GM18858 (cell line): ENCODE results near the gene C13orf42.

Source experiments
- ATAC-seq: cut with Tn5 transposase; IDR thresholded peaks from one replicate; pipeline ENCODE4 v1.9.1; 2021; ENCODE audit not compliant: unreplicated experiment

The C13orf42 gene

GRCh38 chr13:51067210-51067701 is 43.8 kb downstream of the C13orf42 start:
- no peak for ATAC-seq

- no peak for ATAC-seq
Observed at GRCh38 chr13:51066091-51066831, 44.8 kb downstream of the C13orf42 start.

GRCh38 chr13:51065372-51066090 is 45.5 kb downstream of the C13orf42 start:
- no peak for ATAC-seq

GRCh38 chr13:51064753-51065152 is 46.3 kb downstream of the C13orf42 start:
- no peak for ATAC-seq

- ATAC-seq, result no peak
Observed at GRCh38 chr13:51063909-51064308, 47.2 kb downstream of the C13orf42 start.

GRCh38 chr13:51058461-51059167 is 52.5 kb downstream of the C13orf42 start:
- ATAC-seq, result no peak

- no peak for ATAC-seq
Observed at GRCh38 chr13:51057906-51058305, 53.2 kb downstream of the C13orf42 start.

- ATAC-seq, result no peak
Observed at GRCh38 chr13:51057001-51057400, 54.1 kb downstream of the C13orf42 start.

- ATAC-seq, result no peak
Observed at GRCh38 chr13:51052581-51052980, 58.5 kb downstream of the C13orf42 start.

GRCh38 chr13:51050021-51050830 is 60.8 kb downstream of the C13orf42 start:
- ATAC-seq, result no peak

GRCh38 chr13:51048616-51049015 is 62.5 kb downstream of the C13orf42 start:
- no peak for ATAC-seq

- no peak for ATAC-seq
Observed at GRCh38 chr13:51048166-51048461, 63.0 kb downstream of the C13orf42 start.

- ATAC-seq, result no peak
Observed at GRCh38 chr13:51047434-51048165, 63.5 kb downstream of the C13orf42 start.

- no peak for ATAC-seq
Observed at GRCh38 chr13:51045451-51045850, 65.6 kb downstream of the C13orf42 start.

GRCh38 chr13:51044023-51044665 is 66.9 kb downstream of the C13orf42 start:
- ATAC-seq, result no peak

- ATAC-seq, result no peak
Observed at GRCh38 chr13:51043310-51043709, 67.8 kb downstream of the C13orf42 start.

GRCh38 chr13:51041710-51042109 is 69.4 kb downstream of the C13orf42 start:
- ATAC-seq, result no peak

- ATAC-seq, result no peak
Observed at GRCh38 chr13:51041126-51041525, 69.9 kb downstream of the C13orf42 start.

- no peak for ATAC-seq
Observed at GRCh38 chr13:51040431-51040830, 70.6 kb downstream of the C13orf42 start.

- no peak for ATAC-seq
Observed at GRCh38 chr13:51036418-51036817, 74.7 kb downstream of the C13orf42 start.
